ENCODE results near the gene PIGT. TPM values are rescaled to one million over a fixed set of nuclear protein-coding genes. Genes with fewer than 3 reads are reported as not detected.

PIGT gene
- polyA plus RNA-seq, 2 of the 4 experiments (the other 2 are of a cell fraction): 60.3 to 66.2 TPM

DNA sequence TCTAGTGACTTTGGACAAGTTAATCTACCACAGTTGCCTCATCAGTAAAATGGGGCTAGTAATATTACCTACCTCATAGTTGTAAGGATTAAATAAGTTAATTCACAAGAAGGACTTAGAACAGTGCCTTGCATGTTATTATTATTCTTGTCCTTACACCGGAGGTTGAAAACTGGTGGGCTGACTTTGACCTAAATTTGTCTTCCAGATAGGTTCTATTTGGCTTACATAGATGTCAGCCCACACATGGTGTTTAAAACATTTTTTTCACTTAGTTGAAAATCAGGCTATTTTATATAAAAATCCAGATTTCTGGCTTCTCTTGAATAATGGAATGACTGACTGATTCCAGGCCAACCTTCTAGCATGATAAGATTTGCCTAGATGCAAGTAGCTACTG, 49.7 kb upstream of the PIGT start:
- Histone ChIP-seq H3K4me3 (no peak overlapping the region), H3K4me2 (no peak overlapping the region), H3K4me1 (peaks cover 4% of the 10 kb centered on the region; the same call in 1 of the 3 replicates), H3K9me3 (no peaks in the 10 kb centered on the region), H3K27ac (no peak overlapping the region)
- ATAC-seq (no peak), FAIRE-seq (no peak), DNase-seq (ENCODE audit: low read depth in 1 of 2, low spot score in 1 of 2) (no peak)
- 95% methylated on average over 1 of the region's 1 CpG for WGBS (ENCODE audit: missing lambda C conversion rate)
- ChIA-PET POLR2A (no interaction called here), CTCF (interaction anchor here (0.7 to 12.1 kb wide), 9 partner anchors 8 to 405 kb away, joined by 3 to 240 read pairs (median 11); no protein-coding TSS in a partner anchor)
- no peak for TF ChIP-seq CHD2 (IDR thresholded peaks at IDR 0.05; ENCODE audit: low read length, partially characterized antibody)
- TF ChIP-seq HDAC2 (IDR thresholded peaks at IDR 0.05): no peak
- no peak for TF ChIP-seq ZSCAN20 (CRISPR knock-in tag; IDR thresholded peaks at IDR 0.05)
- TF ChIP-seq, protein P1, sequence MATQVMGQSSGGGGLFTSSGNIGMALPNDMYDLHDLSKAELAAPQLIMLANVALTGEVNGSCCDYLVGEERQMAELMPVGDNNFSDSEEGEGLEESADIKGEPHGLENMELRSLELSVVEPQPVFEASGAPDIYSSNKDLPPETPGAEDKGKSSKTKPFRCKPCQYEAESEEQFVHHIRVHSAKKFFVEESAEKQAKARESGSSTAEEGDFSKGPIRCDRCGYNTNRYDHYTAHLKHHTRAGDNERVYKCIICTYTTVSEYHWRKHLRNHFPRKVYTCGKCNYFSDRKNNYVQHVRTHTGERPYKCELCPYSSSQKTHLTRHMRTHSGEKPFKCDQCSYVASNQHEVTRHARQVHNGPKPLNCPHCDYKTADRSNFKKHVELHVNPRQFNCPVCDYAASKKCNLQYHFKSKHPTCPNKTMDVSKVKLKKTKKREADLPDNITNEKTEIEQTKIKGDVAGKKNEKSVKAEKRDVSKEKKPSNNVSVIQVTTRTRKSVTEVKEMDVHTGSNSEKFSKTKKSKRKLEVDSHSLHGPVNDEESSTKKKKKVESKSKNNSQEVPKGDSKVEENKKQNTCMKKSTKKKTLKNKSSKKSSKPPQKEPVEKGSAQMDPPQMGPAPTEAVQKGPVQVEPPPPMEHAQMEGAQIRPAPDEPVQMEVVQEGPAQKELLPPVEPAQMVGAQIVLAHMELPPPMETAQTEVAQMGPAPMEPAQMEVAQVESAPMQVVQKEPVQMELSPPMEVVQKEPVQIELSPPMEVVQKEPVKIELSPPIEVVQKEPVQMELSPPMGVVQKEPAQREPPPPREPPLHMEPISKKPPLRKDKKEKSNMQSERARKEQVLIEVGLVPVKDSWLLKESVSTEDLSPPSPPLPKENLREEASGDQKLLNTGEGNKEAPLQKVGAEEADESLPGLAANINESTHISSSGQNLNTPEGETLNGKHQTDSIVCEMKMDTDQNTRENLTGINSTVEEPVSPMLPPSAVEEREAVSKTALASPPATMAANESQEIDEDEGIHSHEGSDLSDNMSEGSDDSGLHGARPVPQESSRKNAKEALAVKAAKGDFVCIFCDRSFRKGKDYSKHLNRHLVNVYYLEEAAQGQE (IDR thresholded peaks at IDR 0.05): no peak
- no peak for TF ChIP-seq FOSL2 (IDR thresholded peaks at IDR 0.05)
- TF ChIP-seq FOSL2 (CRISPR knock-in tag; IDR thresholded peaks at IDR 0.05): no peak
- no peak for TF ChIP-seq EHF (CRISPR knock-in tag; IDR thresholded peaks at IDR 0.05)
- TF ChIP-seq NPAS2 (CRISPR knock-in tag; IDR thresholded peaks at IDR 0.05; ENCODE audit: borderline replicate concordance): no peak

DNA sequence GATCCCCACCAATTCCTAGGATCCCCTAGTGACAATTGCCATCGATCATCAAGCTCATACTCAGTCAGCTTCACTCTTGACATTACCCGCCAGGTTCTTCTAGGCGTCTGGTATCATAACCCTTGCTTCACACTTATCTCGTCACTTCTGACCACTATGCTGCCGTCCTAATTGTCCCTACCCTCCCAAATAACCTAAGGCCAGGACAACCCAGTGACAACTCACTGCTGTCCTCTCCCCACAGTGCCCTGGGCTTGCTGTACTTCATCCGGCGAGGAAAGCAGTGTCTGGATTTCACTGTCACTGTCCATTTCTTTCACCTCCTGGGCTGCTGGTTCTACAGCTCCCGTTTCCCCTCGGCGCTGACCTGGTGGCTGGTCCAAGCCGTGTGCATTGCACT, 49.3 kb upstream of the PIGT start:
- Histone ChIP-seq H3K27ac (no peak overlapping the region), H3K4me3 (no peak overlapping the region), H3K9me3 (no peaks in the 10 kb centered on the region), H3K4me1 (peaks cover 4% of the 10 kb centered on the region; the same call in 1 of the 3 replicates), H3K4me2 (no peak overlapping the region)
- ATAC-seq (no peak), FAIRE-seq (no peak), DNase-seq (ENCODE audit: low read depth in 1 of 2, low spot score in 1 of 2) (no peak)
- CTCF ChIA-PET: interaction anchor here (1.1 to 12.1 kb wide), 7 partner anchors 11 to 405 kb away, joined by 3 to 240 read pairs (median 11); no protein-coding TSS in a partner anchor
- WGBS (ENCODE audit: missing lambda C conversion rate): 94% methylated on average over 11 of the region's 11 CpGs
- TF ChIP-seq, protein P2, sequence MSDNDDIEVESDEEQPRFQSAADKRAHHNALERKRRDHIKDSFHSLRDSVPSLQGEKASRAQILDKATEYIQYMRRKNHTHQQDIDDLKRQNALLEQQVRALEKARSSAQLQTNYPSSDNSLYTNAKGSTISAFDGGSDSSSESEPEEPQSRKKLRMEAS (IDR thresholded peaks at IDR 0.05): no peak
- TF ChIP-seq SMC3 (IDR thresholded peaks at IDR 0.05) (no peak), RFX5 (IDR thresholded peaks at IDR 0.05) (no peak), EHMT2 (IDR thresholded peaks at IDR 0.05; ENCODE audit: low read depth) (no peak), RAD21 (conservative IDR thresholded peaks at IDR 0.05 in 1 of 2, IDR thresholded peaks at IDR 0.05 in 1 of 2) (no peak), CBX8 (IDR thresholded peaks at IDR 0.05) (no peak), HOXA7 (CRISPR knock-in tag; IDR thresholded peaks at IDR 0.05) (no peak), ZNF302 (CRISPR knock-in tag; IDR thresholded peaks at IDR 0.05) (no peak), POLR2A (IDR thresholded peaks at IDR 0.05; ENCODE audit: low read length) (no peak), RNF2 (IDR thresholded peaks at IDR 0.05; ENCODE audit: borderline replicate concordance, low read depth) (no peak), SREBF2 (IDR thresholded peaks at IDR 0.05) (no peak)
- TF ChIP-seq, protein P3, sequence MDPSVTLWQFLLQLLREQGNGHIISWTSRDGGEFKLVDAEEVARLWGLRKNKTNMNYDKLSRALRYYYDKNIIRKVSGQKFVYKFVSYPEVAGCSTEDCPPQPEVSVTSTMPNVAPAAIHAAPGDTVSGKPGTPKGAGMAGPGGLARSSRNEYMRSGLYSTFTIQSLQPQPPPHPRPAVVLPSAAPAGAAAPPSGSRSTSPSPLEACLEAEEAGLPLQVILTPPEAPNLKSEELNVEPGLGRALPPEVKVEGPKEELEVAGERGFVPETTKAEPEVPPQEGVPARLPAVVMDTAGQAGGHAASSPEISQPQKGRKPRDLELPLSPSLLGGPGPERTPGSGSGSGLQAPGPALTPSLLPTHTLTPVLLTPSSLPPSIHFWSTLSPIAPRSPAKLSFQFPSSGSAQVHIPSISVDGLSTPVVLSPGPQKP (IDR thresholded peaks at IDR 0.05; ENCODE audit: low read depth, low read length): no peak
- TF ChIP-seq, protein P4, sequence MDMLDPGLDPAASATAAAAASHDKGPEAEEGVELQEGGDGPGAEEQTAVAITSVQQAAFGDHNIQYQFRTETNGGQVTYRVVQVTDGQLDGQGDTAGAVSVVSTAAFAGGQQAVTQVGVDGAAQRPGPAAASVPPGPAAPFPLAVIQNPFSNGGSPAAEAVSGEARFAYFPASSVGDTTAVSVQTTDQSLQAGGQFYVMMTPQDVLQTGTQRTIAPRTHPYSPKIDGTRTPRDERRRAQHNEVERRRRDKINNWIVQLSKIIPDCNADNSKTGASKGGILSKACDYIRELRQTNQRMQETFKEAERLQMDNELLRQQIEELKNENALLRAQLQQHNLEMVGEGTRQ (IDR thresholded peaks at IDR 0.05): no peak
- TF ChIP-seq, protein P5, sequence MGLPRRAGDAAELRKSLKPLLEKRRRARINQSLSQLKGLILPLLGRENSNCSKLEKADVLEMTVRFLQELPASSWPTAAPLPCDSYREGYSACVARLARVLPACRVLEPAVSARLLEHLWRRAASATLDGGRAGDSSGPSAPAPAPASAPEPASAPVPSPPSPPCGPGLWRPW (IDR thresholded peaks at IDR 0.05): no peak
- TF ChIP-seq, protein P6, sequence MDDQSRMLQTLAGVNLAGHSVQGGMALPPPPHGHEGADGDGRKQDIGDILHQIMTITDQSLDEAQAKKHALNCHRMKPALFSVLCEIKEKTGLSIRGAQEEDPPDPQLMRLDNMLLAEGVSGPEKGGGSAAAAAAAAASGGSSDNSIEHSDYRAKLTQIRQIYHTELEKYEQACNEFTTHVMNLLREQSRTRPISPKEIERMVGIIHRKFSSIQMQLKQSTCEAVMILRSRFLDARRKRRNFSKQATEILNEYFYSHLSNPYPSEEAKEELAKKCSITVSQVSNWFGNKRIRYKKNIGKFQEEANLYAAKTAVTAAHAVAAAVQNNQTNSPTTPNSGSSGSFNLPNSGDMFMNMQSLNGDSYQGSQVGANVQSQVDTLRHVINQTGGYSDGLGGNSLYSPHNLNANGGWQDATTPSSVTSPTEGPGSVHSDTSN (IDR thresholded peaks at IDR 0.05): no peak
- TF ChIP-seq, protein P7, sequence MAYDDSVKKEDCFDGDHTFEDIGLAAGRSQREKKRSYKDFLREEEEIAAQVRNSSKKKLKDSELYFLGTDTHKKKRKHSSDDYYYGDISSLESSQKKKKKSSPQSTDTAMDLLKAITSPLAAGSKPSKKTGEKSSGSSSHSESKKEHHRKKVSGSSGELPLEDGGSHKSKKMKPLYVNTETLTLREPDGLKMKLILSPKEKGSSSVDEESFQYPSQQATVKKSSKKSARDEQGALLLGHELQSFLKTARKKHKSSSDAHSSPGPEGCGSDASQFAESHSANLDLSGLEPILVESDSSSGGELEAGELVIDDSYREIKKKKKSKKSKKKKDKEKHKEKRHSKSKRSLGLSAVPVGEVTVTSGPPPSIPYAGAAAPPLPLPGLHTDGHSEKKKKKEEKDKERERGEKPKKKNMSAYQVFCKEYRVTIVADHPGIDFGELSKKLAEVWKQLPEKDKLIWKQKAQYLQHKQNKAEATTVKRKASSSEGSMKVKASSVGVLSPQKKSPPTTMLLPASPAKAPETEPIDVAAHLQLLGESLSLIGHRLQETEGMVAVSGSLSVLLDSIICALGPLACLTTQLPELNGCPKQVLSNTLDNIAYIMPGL (CRISPR knock-in tag; IDR thresholded peaks at IDR 0.05; ENCODE audit: borderline replicate concordance): no peak
- POLR2A ChIA-PET: no interaction called here

Measured in A549 (cell line).